H9 (cell line): ENCODE results near the gene QSOX1. TPM values are rescaled to one million over a fixed set of nuclear protein-coding genes. Genes with fewer than 3 reads are reported as not detected.

Experiments used
- DNase-seq: peaks from one replicate; pipeline ENCODE4 v3.0.0-alpha.2; 2017
- H2AFZ ChIP-seq: one replicate; pipeline ENCODE4 v1.6.1; 2013; ENCODE audit warnings: mild to moderate bottlenecking, low read length, control low read depth, moderate library complexity
- H2AK5ac ChIP-seq: 2 replicates; pipeline ENCODE4 v1.6.1; 2013; ENCODE audit warnings: low read length, control low read depth, mixed read lengths; ENCODE audit not compliant: insufficient read length
- H2BK120ac ChIP-seq: one replicate; pipeline ENCODE4 v1.6.1; 2013; ENCODE audit warnings: low read depth, mild to moderate bottlenecking, low read length, control low read depth, inconsistent platforms; ENCODE audit not compliant: poor library complexity, severe bottlenecking
- H2BK12ac ChIP-seq: 2 replicates; pipeline ENCODE4 v1.6.1; 2013; ENCODE audit warnings: low read length, control low read depth, mixed read lengths, low read depth; ENCODE audit not compliant: insufficient read length
- H2BK15ac ChIP-seq: 2 replicates; pipeline ENCODE4 v1.6.1; 2013; ENCODE audit warnings: low read depth, low read length, control low read depth
- H2BK20ac ChIP-seq: one replicate; pipeline ENCODE4 v1.6.1; 2013; ENCODE audit warnings: low read depth, mild to moderate bottlenecking, low read length, control low read depth, inconsistent platforms; ENCODE audit not compliant: poor library complexity, severe bottlenecking
- H2BK5ac ChIP-seq: 2 replicates; pipeline ENCODE4 v1.6.1; 2013; ENCODE audit warnings: low read length, control low read depth, mixed read lengths; ENCODE audit not compliant: insufficient read length
- H3K14ac ChIP-seq: 2 replicates; pipeline ENCODE4 v1.6.1; 2013; ENCODE audit warnings: low read length, control low read depth; ENCODE audit not compliant: insufficient read depth
- H3K18ac ChIP-seq: 2 replicates; pipeline ENCODE4 v1.6.1; 2013; ENCODE audit warnings: low read depth, mild to moderate bottlenecking, mixed read lengths, low read length, control low read depth; ENCODE audit not compliant: insufficient read length
- H3K23ac ChIP-seq: 2 replicates; pipeline ENCODE4 v1.6.1; 2013; ENCODE audit warnings: low read length, control low read depth, mixed read lengths, low read depth; ENCODE audit not compliant: insufficient read length
- H3K23me2 ChIP-seq: 2 replicates; pipeline ENCODE4 v1.6.1; 2013; ENCODE audit warnings: low read depth, mild to moderate bottlenecking, mixed read lengths, low read length, control low read depth; ENCODE audit not compliant: insufficient read length, poor library complexity, severe bottlenecking
- H3K27ac ChIP-seq: 2 replicates; pipeline ENCODE4 v1.5.1; 2013; ENCODE audit warnings: low read length, control low read depth, mixed read lengths, low read depth; ENCODE audit not compliant: insufficient read length
- H3K27me3 ChIP-seq: 2 replicates; pipeline ENCODE4 v1.6.1; 2013; ENCODE audit warnings: low read length, control low read depth, inconsistent platforms; ENCODE audit not compliant: insufficient read depth
- H3K4ac ChIP-seq: 2 replicates; pipeline ENCODE4 v1.6.1; 2013; ENCODE audit warnings: low read depth, mild to moderate bottlenecking, control low read depth, inconsistent platforms, low read length, moderate library complexity
- H3K4me1 ChIP-seq: 2 replicates; pipeline ENCODE4 v1.6.1; 2013; ENCODE audit warnings: low read length, control low read depth, inconsistent platforms; ENCODE audit not compliant: insufficient read depth
- H3K4me2 ChIP-seq: 2 replicates; pipeline ENCODE4 v1.6.1; 2013; ENCODE audit warnings: low read length, control low read depth, mixed read lengths; ENCODE audit not compliant: insufficient read length, insufficient read depth
- H3K56ac ChIP-seq: 2 replicates; pipeline ENCODE4 v1.6.1; 2013; ENCODE audit warnings: low read depth, mild to moderate bottlenecking, mixed read lengths, low read length, control low read depth; ENCODE audit not compliant: insufficient read length
- H3K79me1 ChIP-seq: 2 replicates; pipeline ENCODE4 v1.6.1; 2013; ENCODE audit warnings: low read depth, mild to moderate bottlenecking, moderate library complexity, low read length, control low read depth, inconsistent platforms; ENCODE audit not compliant: insufficient read depth, poor library complexity, severe bottlenecking
- H3K79me2 ChIP-seq: 2 replicates; pipeline ENCODE4 v1.6.1; 2013; ENCODE audit warnings: low read length, control low read depth, inconsistent platforms; ENCODE audit not compliant: insufficient read depth
- H3K9ac ChIP-seq: 2 replicates; pipeline ENCODE4 v1.6.1; 2013; ENCODE audit warnings: low read length, control low read depth, mixed read lengths; ENCODE audit not compliant: insufficient read length; ENCODE audit errors: extremely low read depth
- H3K9me3 ChIP-seq: one replicate; pipeline ENCODE4 v1.6.1; 2013; ENCODE audit warnings: low read depth, low read length, inconsistent platforms; ENCODE audit not compliant: control insufficient read depth
- H3T11ph ChIP-seq: one replicate; pipeline ENCODE4 v1.6.1; 2013; ENCODE audit warnings: mild to moderate bottlenecking, low read length, control low read depth, inconsistent platforms
- H4K20me1 ChIP-seq: one replicate; pipeline ENCODE4 v1.6.1; 2013; ENCODE audit not compliant: control insufficient read depth, insufficient read length, insufficient read depth
- H4K5ac ChIP-seq: 2 replicates; pipeline ENCODE4 v1.6.1; 2013; ENCODE audit warnings: low read depth, mild to moderate bottlenecking, mixed read lengths, low read length, control low read depth; ENCODE audit not compliant: insufficient read length
- H4K8ac ChIP-seq: replicated peaks from 2 replicates; pipeline ENCODE4 v1.6.1; 2013; ENCODE audit warnings: low read length, control low read depth, mixed read lengths, low read depth; ENCODE audit not compliant: insufficient read length
- H4K91ac ChIP-seq: 2 replicates; pipeline ENCODE4 v1.6.1; 2013; ENCODE audit warnings: low read depth, mild to moderate bottlenecking, moderate library complexity, mixed read lengths, low read length, control low read depth; ENCODE audit not compliant: insufficient read length
- H3K27ac Mint-ChIP-seq, 3 experiments: 2 replicates in 2 of 3; 3 replicates in 1 of 3; pipeline ENCODE4 v1.8.0; 2020 to 2021; ENCODE audit warnings: mixed read lengths in 3 of 3, mild to moderate bottlenecking in 1 of 3, moderate library complexity in 1 of 3
- H3K27me3 Mint-ChIP-seq: 2 replicates; pipeline ENCODE4 v1.8.0; 2021; ENCODE audit warnings: low read depth, mild to moderate bottlenecking, moderate library complexity, mixed read lengths
- H3K36me3 Mint-ChIP-seq, 3 experiments: 2 replicates in 2 of 3; 3 replicates in 1 of 3; pipeline ENCODE4 v1.8.0; 2020 to 2021; ENCODE audit warnings: low read depth in 3 of 3, mixed read lengths in 3 of 3; ENCODE audit not compliant: insufficient read depth in 1 of 3
- H3K4me1 Mint-ChIP-seq, 2 experiments: 2 replicates each; pipeline ENCODE4 v1.8.0; 2020; ENCODE audit warnings: mixed read lengths in 2 of 2
- H3K4me3 Mint-ChIP-seq, 2 experiments: 2 replicates in 1 of 2; 3 replicates in 1 of 2; pipeline ENCODE4 v1.8.0; 2020 to 2021; ENCODE audit warnings: mild to moderate bottlenecking in 2 of 2, mixed read lengths in 2 of 2, moderate library complexity in 1 of 2
- H3K9me3 Mint-ChIP-seq, 2 experiments: 2 replicates in 1 of 2; 3 replicates in 1 of 2; pipeline ENCODE4 v1.8.0; 2020; ENCODE audit warnings: mild to moderate bottlenecking in 2 of 2, mixed read lengths in 2 of 2, moderate library complexity in 1 of 2
- CTCF ChIP-seq: fragments of 200-600 bp; sonication (generic); conservative IDR thresholded peaks from 3 replicates; pipeline ENCODE4 v1.8.0; 2021; ENCODE audit warnings: antibody characterized with exemption, mild to moderate bottlenecking
- WGBS: extraction: QIAGEN DNeasy Blood & Tissue Kit; methylation state at CpG from one replicate; pipeline ENCODE4 v1.1.7; 2013; ENCODE audit warnings: missing lambda C conversion rate, low lambda C conversion rate, mixed read lengths; ENCODE audit not compliant: insufficient read length; ENCODE audit errors: extremely low coverage; 5-methylcytosine and 5-hydroxymethylcytosine counted together
- total RNA-seq: library from RNA; stranded (reverse); gene quantifications from 2 replicates; pipeline ENCODE4 v1.2.1, GENCODE V29; 2021

QSOX1 gene
- total RNA-seq, 1 experiment from 2014 or later = 79.2 TPM

GRCh38 chr1:180219776-180220175, 65.1 kb downstream of the QSOX1 start:
- H3K9ac ChIP-seq = no peak overlapping the region
- H3K56ac ChIP-seq = no peak overlapping the region
- H3K9me3 ChIP-seq = no peaks in the 10 kb centered on the region
- H3K4me2 ChIP-seq = no peak overlapping the region
- no peaks in the 10 kb centered on the region for H4K20me1 ChIP-seq
- H2AK5ac ChIP-seq = no peak overlapping the region
- H3K18ac ChIP-seq = no peak overlapping the region
- H3K27ac Mint-ChIP-seq = no peak overlapping the region
- H2BK5ac ChIP-seq = no peak overlapping the region
- TF ChIP-seq CTCF = no peak
- no peak overlapping the region for H3K14ac ChIP-seq
- no peak overlapping the region for H2BK120ac ChIP-seq
- H2BK12ac ChIP-seq = no peak overlapping the region
- no peaks in the 10 kb centered on the region for H3K79me1 ChIP-seq
- no peak overlapping the region for H2AFZ ChIP-seq
- H3K36me3 Mint-ChIP-seq = peaks cover 0 to 2% (median 0%) of the 10 kb centered on the region in 3 experiments; a peak in 2 of 7 replicates
- H2BK15ac ChIP-seq = no peak overlapping the region
- H2BK20ac ChIP-seq = no peak overlapping the region
- H3K4me1 Mint-ChIP-seq = peaks cover 6 to 18% of the 10 kb centered on the region in 2 experiments
- H4K91ac ChIP-seq = no peak overlapping the region
- H3K4me1 ChIP-seq = 0 out of 2 replicates have a peak, but pooled peaks cover 2% of the 10 kb centered on the region
- H3K79me2 ChIP-seq = no peaks in the 10 kb centered on the region
- DNase-seq = no peak
- H3T11ph ChIP-seq = no peak overlapping the region
- WGBS = no CpG with 5 or more reads among the region's 11 CpGs
- H3K27me3 ChIP-seq = no peaks in the 10 kb centered on the region
- H3K27me3 Mint-ChIP-seq = peaks cover 60% of the 10 kb centered on the region
- no peak overlapping the region for H4K5ac ChIP-seq
- H3K23ac ChIP-seq = no peak overlapping the region
- no peak overlapping the region for H3K27ac ChIP-seq
- no peak overlapping the region for H3K4me3 Mint-ChIP-seq
- no peak overlapping the region for H3K4ac ChIP-seq
- no peaks in the 10 kb centered on the region for H3K23me2 ChIP-seq
- no peak overlapping the region for H4K8ac ChIP-seq
- no peaks in the 10 kb centered on the region for H3K9me3 Mint-ChIP-seq
